OCI-LY1 (cell line): Measurements from ENCODE around the gene SUPT3H.

Experiments used
- EZH2 ChIP-seq: fragments of 200-600 bp; sonication (generic), shearing (Covaris generic); IDR thresholded peaks from 2 replicates; pipeline ENCODE4 v1.8.0; 2017; ENCODE audit warnings: borderline replicate concordance, mixed run types, mild to moderate bottlenecking, antibody characterized with exemption, low read length, moderate library complexity, mixed read lengths
- TF ChIP-seq, protein P1 (sequence below): fragments of 200-600 bp; sonication (generic), shearing (Covaris generic); IDR thresholded peaks from 2 replicates; pipeline ENCODE4 v1.5.1; 2017; ENCODE audit warnings: mild to moderate bottlenecking, antibody characterized with exemption, low read length, moderate library complexity, mixed read lengths

DNA sequence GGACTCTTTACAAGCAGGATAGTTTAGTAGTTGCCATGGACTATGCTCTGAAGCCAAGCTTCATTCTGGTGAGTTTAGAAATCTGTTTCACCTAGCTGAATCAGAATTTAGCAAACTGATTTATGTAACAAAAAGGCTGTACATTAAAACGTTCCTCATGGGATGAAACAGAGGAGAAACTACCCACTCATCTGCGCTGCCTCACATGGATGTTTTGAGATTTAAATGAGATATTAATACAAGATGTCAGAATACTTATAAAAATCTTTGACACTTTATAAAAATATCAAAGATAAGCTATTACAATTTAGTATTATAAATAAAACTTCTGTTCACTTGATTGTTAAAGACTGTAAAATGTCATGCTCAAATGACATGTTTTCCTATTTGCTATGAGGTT lies 32.8 kb downstream of the SUPT3H start:
- TF ChIP-seq, protein P1, sequence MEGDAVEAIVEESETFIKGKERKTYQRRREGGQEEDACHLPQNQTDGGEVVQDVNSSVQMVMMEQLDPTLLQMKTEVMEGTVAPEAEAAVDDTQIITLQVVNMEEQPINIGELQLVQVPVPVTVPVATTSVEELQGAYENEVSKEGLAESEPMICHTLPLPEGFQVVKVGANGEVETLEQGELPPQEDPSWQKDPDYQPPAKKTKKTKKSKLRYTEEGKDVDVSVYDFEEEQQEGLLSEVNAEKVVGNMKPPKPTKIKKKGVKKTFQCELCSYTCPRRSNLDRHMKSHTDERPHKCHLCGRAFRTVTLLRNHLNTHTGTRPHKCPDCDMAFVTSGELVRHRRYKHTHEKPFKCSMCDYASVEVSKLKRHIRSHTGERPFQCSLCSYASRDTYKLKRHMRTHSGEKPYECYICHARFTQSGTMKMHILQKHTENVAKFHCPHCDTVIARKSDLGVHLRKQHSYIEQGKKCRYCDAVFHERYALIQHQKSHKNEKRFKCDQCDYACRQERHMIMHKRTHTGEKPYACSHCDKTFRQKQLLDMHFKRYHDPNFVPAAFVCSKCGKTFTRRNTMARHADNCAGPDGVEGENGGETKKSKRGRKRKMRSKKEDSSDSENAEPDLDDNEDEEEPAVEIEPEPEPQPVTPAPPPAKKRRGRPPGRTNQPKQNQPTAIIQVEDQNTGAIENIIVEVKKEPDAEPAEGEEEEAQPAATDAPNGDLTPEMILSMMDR, result no peak
- TF ChIP-seq EZH2, result no peak
